Brain microvascular endothelial cell (primary cell): Measurements from ENCODE around the gene TSC22D2.

ENCODE experiments used
- DNase-seq: peaks from one replicate; pipeline ENCODE4 v3.0.0-alpha.2; 2020
- H3K27ac ChIP-seq: fragments of 250-450 bp; sonication (Bioruptor Pico); 2 replicates; pipeline ENCODE4 v1.5.1; 2020; ENCODE audit warnings: mild to moderate bottlenecking, moderate library complexity
- H3K27me3 ChIP-seq: fragments of 250-450 bp; sonication (Bioruptor Pico); replicated peaks from 2 replicates; pipeline ENCODE4 v1.5.1; 2020; ENCODE audit warnings: mild to moderate bottlenecking
- H3K36me3 ChIP-seq: fragments of 250-450 bp; sonication (Bioruptor Pico); replicated peaks from 2 replicates; pipeline ENCODE4 v1.5.1; 2020; ENCODE audit warnings: mild to moderate bottlenecking
- H3K4me3 ChIP-seq: 2 replicates; pipeline ENCODE4 v1.5.1; 2011; ENCODE audit warnings: low read depth, mild to moderate bottlenecking, control low read depth, low read length, moderate library complexity
- in situ Hi-C: cut with HindIII; loops from 2 replicates; pipeline ENCODE4 v1.10.0; 2017; ENCODE audit warnings: low sequenced_read_pairs, low pct_ligation_motif_present
- TF ChIP-seq, protein P1 (sequence below): IDR thresholded peaks from 2 replicates; pipeline ENCODE4 v1.5.1; 2011; ENCODE audit warnings: low read depth, mild to moderate bottlenecking, moderate library complexity, low read length, control low read depth, inconsistent platforms; ENCODE audit errors: missing control alignments

The TSC22D2 gene

DNA sequence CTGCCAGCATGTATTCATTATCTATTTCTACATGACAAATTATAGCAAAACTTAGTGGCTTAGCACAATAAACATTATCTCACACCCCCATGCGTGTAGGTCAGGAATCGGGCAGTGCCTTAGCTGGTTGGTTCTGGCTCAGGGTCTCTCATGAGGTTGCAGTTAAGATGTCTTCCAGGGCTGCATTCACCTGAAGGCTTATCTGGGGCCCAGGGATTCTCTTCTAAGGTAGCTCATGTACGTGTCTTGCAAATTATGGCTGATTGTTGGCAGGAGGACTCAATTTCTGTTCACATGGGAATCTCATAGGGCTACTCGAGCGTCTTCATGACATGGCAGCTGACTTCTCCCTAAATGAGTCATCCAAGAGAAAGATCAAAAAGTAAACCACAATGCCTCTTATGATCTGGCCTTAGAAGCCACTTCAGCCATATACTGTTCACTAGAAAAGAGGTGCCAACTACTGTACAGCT, 42.9 kb upstream of the TSC22D2 start:
- no peak overlapping the region for H3K4me3 ChIP-seq
- peak; percentile 71 for DNase-seq
- TF ChIP-seq, protein P1, sequence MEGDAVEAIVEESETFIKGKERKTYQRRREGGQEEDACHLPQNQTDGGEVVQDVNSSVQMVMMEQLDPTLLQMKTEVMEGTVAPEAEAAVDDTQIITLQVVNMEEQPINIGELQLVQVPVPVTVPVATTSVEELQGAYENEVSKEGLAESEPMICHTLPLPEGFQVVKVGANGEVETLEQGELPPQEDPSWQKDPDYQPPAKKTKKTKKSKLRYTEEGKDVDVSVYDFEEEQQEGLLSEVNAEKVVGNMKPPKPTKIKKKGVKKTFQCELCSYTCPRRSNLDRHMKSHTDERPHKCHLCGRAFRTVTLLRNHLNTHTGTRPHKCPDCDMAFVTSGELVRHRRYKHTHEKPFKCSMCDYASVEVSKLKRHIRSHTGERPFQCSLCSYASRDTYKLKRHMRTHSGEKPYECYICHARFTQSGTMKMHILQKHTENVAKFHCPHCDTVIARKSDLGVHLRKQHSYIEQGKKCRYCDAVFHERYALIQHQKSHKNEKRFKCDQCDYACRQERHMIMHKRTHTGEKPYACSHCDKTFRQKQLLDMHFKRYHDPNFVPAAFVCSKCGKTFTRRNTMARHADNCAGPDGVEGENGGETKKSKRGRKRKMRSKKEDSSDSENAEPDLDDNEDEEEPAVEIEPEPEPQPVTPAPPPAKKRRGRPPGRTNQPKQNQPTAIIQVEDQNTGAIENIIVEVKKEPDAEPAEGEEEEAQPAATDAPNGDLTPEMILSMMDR: no peak
- no peak overlapping the region for H3K27ac ChIP-seq
- H3K36me3 ChIP-seq: no peaks in the 10 kb centered on the region
- in situ Hi-C loops: no loop called here
- H3K27me3 ChIP-seq: no peaks in the 10 kb centered on the region

- no peak overlapping the region for H3K27ac ChIP-seq
- no peaks in the 10 kb centered on the region for H3K27me3 ChIP-seq
- TF ChIP-seq, protein P1: no peak
- DNase-seq: no peak
- no peak overlapping the region for H3K4me3 ChIP-seq
- in situ Hi-C loops: no loop called here
- H3K36me3 ChIP-seq: no peaks in the 10 kb centered on the region
Observed at GRCh38 chr3:150367757-150368156, 40.3 kb upstream of the TSC22D2 start.

- in situ Hi-C loops: no loop called here
- TF ChIP-seq, protein P1: peak; percentile 32
- peak overlapping the region; percentile 57 for H3K4me3 ChIP-seq
- H3K36me3 ChIP-seq: no peaks in the 10 kb centered on the region
- peak overlapping the region; percentile 83 for H3K27ac ChIP-seq
- H3K27me3 ChIP-seq: no peaks in the 10 kb centered on the region
- DNase-seq: peak; percentile 97
Observed at GRCh38 chr3:150370122-150370602, 37.9 kb upstream of the TSC22D2 start.

GRCh38 chr3:150370999-150371398, 37.1 kb upstream of the TSC22D2 start:
- H3K27ac ChIP-seq: peak overlapping the region; percentile 83
- no peaks in the 10 kb centered on the region for H3K27me3 ChIP-seq
- no peaks in the 10 kb centered on the region for H3K36me3 ChIP-seq
- in situ Hi-C loops: no loop called here
- peak overlapping the region; percentile 57 for H3K4me3 ChIP-seq
- no peak for DNase-seq
- TF ChIP-seq, protein P1: no peak

GRCh38 chr3:150371741-150372254, 36.3 kb upstream of the TSC22D2 start:
- Histone ChIP-seq H3K27ac (peak overlapping the region; percentile 83), H3K27me3 (no peaks in the 10 kb centered on the region), H3K4me3 (peak overlapping the region; percentile 57), H3K36me3 (no peaks in the 10 kb centered on the region)
- in situ Hi-C loops: no loop called here
- peak; percentile 98 for DNase-seq
- TF ChIP-seq, protein P1: no peak

GRCh38 chr3:150372320-150372719, 35.8 kb upstream of the TSC22D2 start:
- DNase-seq: no peak
- in situ Hi-C loops: no loop called here
- no peaks in the 10 kb centered on the region for H3K27me3 ChIP-seq
- no peaks in the 10 kb centered on the region for H3K36me3 ChIP-seq
- TF ChIP-seq, protein P1: no peak
- peak overlapping the region; percentile 57 for H3K27ac ChIP-seq
- no peak overlapping the region for H3K4me3 ChIP-seq
